NCI-H128 (cell line): ENCODE measurements around the gene AFMID.
A peak's percentile ranks its signal among the peaks of the same experiment; 100 is the strongest.

Source experiments
- DNase-seq: peaks from one replicate; lab custom pipeline; 2025; ENCODE audit not compliant: unreplicated experiment; lab: John Stamatoyannopoulos, UW

The AFMID gene

DNA sequence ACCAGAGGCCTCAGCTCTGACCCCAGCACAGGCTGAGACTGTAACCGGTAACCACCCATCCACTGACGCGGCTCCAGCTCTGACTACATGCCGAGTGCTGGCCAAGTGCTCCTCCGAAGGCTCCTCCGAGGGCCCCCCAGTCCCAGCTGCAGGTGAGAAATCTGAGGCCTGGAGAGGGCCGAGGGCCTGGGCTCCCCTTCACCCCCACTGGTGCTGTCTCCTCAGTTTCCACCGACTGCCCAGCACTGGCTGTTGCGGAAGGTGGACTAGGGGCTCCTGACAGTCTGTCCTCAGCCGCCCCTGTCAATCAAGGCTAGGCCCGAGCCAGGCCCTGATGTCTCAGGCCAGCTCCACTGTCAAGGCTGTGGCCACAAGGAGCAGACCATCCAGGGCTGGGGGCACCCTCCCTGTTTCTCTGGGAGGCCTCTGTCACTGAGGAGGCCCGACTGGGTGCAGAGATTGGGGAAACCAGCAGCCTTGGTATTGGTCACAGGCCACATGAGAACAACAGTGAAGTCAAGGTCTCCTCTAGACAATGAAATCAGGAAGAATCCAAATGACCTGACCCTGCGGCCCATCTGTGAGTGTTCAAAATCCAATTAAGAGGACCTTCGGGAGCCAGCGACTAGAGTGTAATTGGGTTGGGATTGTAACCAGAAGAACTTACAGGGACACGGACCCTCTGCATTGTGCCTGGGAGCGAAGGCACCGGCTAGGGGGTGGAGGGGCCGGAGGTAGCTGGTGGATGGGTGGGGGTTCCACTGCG, 49.4 kb downstream of the AFMID start:
- no peak for DNase-seq

DNA sequence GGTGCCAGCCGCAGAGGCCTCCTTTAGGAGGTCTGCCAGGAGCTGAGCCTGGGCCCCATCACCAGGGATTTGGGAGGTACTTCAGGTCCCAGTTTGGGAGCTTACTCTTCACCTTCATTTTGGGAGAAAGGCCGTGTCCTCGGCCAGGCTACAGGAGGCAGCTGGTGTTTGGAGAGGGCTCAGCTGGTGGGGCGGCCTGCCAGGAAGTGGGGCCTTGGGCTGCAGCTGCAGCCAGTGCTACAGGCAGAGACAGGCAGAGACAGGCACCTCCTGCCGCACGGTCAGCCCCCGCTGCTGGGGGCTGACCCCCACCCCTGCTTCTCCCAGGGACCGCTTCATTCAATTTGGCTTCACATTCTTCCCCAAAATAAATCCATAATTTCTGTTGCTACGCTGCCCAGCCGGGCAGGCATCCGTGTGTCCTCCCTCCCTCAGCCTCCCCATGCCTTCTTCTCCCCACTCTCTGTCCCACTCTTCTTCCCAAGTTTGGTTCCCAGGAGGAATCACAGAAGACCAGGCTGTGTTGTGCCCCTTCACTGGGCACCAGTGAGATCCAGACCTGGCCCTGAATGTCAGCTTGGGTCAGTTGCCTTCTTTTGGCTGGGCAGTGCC, 50.3 kb downstream of the AFMID start:
- DNase-seq: no peak

DNA sequence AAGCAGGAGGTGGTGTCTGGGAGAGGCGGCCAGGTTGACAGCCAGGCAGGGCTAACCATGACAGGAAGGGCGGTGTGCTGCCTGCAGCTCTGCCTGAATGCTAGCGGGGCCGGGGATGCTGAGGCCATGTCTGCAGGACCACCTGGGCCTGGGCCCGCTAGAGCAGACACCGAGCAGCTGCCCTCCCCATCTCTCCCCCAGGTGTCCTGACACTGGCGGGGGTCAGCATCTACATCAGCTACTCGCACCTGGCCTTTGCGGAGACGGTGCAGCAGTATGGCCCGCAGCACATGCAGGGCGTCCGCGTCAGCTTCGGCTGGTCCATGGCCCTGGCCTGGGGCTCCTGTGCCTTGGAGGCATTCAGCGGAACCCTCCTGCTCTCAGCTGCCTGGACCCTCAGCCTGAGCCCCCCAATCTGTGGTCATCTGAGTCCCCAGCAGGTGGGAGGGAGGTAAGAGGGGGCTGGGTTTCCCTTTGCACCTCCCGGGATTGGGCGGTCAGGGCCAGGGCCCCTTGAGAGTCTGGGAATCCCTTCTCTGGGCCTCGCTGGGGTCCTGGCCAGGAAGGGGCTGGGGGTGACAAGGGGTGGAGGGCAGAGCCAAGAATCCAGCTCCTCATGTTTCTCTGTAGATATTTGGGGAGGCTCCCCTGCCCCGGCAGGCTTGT, 51.8 kb downstream of the AFMID start:
- DNase-seq: no peak

GRCh38 chr17:78239489-78239931, 52.3 kb downstream of the AFMID start:
- no peak for DNase-seq

DNA sequence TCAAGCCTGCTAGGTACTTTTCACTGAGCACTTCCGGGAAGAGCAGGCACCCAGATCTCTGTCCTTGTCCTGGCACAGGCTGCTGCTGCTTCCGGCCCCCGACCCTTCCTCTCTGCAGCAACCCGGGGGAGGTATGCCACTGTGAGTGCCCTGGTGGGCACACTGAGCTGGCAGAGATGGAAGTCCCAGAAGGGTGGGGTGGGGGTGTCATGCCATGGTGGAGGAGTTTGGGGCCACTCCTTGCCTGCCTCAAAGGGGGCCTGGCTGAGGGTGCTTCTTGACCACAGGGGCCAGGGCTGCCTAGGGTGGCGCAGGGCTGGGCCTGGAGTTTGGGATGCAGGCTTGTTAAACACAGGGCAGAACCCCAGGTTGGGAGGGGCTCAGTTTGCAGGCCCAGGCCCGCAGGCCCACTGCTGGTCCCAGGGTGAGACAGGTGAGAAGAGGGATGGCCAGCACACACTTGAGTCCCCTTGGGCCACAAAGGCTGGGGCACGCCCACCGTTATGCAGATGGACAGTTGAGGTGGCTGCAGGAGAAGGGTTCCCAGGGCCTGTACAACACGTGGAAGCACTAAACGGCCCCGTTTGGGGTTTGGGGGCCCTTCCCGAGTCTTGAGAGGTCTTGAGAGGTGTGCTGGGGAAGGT, 53.0 kb downstream of the AFMID start:
- DNase-seq: no peak

- no peak for DNase-seq
These were observed 53.7 kb downstream of the AFMID start for GRCh38 chr17:78240839-78241238.

DNA sequence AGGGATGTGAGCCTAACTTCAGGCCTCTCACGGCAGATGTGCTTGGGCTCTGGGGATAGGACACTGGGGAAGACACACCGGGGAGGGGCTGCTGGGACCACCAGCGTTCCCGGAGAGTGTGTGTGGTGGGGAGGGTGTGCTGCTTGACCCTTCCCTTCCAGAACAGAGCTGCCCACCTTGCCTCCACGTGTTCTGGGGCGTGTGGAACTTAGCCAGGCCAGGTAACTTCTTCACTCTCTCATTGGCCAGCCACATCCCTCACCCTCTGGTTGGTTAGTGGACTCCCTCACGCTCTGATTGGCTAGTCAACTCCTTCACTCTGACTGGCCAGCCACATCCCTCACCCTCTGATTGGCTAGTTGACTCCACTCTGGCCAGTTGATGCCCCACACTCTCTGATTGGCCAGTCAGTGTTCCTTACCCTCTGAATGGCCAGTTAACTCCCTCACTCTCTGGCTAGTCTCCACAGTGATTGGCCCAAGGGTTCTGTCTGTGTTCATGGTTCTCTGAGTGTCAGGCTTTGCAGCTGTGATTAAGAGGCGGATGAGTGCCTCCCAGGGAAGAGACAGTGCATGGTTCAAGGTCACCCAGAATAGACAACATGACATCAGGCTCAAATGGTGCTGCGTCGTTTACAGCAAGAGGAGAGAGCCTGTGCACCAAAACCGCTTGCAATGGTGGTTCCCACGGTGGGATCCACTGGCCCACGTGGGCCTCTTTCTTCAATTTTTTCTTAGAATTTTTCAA, 54.3 kb downstream of the AFMID start:
- DNase-seq: no peak

- no peak for DNase-seq
These were observed 55.0 kb downstream of the AFMID start for GRCh38 chr17:78242024-78242742.

DNA sequence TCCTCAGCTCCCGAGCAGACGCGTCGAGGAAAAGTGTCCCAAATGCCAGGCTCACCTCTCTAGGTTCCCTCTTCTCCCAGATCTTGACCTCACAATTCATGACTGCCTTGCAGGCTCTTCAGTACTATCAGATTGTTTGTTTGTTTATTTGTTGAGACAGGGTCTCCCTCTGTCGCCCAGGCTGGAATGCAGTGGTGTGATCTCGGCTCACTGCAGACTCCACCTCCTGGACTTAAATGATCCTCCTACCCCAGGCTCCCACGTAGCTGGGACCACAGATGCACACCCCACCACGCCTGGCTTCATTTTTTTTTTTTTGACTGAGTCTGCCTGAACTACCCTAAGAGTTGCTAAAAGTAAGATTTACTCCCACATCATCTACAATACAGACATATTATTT, 60.1 kb downstream of the AFMID start:
- DNase-seq: no peak

- no peak for DNase-seq
These were observed 61.1 kb downstream of the AFMID start for GRCh38 chr17:78248051-78248914.

DNA sequence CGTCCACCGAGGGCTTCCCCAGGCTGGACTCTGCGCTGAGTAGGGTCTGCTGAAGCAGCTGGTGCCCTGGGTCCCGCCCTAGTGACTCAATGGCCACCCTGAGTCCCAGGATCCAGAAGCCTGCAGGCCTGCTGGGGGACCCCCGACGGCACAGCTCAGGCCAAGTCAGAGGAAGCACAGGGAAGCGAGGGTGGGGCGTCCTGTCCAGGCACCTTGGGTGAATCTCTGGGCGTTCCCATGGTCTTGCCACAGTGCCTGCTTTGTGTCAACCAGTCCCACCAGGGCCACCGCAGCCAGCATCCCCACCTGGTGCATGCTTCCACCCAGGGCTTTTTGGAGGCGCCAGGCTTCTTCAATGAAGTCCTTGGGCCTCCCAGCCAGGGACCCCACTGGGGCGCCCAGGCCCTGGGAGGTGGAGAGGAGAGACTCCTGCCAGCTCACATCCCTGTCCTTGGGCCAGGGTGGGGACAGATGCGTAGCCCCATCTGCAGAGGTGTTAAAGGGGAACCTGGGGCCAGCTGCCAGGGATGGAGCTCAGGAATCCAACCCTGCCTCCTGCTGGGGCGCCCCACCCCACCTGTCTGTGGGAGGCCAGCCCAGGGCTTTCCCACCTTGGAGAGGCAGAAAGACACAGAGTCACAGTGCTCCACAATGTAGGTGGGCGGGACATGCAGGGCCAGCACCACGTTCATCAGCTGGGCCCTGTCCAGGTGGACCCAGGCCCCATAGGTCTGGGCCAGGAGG, 62.1 kb downstream of the AFMID start:
- no peak for DNase-seq

DNA sequence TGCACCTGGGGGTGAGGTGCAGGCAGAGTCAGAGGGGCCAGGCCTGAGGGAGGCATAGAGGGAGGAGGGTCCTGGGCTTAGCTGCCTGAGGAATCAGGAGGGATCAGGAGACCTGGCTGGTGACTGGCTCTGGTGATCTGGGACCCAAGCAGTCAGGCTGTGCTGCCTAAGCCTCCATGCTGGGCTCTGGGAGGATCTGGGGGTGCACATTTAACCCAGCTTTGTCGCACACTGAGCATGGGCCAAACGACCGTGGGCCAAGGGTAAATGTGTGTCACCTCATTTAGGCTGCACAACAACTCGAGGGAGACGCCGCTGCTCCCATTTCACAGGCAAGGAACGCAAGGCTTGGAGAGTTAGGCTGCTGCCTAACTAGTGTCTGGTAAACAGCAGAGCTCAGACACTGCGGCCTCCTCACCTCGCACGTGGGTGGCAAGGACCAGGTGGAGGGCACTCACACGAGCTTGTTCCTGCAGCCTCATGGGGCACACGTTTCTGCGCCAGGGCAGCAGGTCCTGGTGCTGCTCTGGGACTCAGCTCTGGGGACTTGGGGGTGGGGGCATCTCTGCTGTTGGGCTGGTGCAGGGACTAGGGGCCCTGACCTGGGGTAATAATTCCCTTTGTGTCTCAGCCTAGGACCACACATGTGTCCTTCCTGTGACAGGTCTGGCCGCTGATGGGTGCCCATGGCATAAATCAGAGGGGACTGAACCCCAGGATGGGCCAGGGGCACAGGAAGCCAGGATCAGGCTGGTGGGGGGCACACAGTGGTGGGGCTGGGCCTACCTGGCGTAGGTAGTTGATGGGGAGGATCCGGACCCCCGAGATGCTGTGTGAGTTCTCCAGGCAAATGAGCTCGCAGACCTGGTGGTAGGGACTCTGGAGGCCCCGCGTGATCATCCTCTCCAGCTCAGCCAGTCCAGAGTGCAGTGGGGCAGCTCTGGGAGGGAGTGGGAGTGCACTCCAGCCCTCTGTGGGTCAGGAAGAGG, 63.0 kb downstream of the AFMID start:
- no peak for DNase-seq

- DNase-seq: peak; percentile 52
These were observed 64.0 kb downstream of the AFMID start for GRCh38 chr17:78250891-78251772.

DNA sequence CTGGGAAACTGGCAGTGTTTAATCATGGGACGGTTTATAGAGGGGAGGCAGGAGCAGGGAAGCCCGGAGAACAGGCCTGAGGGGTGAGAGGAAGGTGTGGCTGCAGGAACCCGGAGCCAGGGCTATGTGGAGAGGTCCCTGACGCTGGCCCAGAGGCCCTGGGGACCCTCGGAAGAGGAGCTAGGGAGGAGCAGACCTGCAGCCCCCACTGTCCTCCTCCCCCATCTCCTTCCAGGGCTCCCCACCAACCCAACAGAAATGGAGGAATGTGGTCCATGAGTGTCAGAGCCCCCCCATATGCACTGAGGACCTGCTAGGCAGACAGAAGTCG, 64.6 kb downstream of the AFMID start:
- no peak for DNase-seq

GRCh38 chr17:78252111-78252634, 65.0 kb downstream of the AFMID start:
- no peak for DNase-seq
